ENCODE measurements around the gene PRKACA.
"Not testable (repeated sequence)": the region's sequence is repeated elsewhere in the genome, so short reads cannot be mapped to it uniquely, and the experiment has no call there.

The PRKACA gene

GRCh38 chr19:14070268-14071050, 47.1 kb downstream of the PRKACA start:
- DNase-seq (ENCODE audit: low read depth): no peak

GRCh38 chr19:14066134-14066533, 51.4 kb downstream of the PRKACA start:
- DNase-seq (ENCODE audit: low read depth): no peak

DNA sequence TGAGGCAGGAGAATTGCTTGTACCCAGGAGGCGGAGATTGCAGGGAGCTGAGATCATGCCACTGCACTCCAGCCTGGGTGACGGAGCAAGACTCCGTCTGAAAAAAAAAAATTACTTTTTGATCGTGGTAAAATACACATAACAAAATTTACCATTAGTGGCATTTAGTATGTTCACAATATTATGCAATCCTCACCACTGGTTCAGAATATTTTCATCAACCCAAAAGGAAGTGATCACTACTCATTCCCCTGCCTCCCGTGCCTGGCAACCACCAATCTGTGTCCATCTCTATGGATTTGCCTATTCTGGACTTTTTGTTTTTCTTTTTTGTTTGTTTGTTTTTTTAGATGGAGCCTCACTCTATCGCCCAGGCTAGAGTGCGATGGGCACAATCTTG, 54.5 kb downstream of the PRKACA start:
- DNase-seq (ENCODE audit: low read depth): no peak

GRCh38 chr19:14062558-14062855, 55.1 kb downstream of the PRKACA start:
- DNase-seq (ENCODE audit: low read depth): no peak

DNA sequence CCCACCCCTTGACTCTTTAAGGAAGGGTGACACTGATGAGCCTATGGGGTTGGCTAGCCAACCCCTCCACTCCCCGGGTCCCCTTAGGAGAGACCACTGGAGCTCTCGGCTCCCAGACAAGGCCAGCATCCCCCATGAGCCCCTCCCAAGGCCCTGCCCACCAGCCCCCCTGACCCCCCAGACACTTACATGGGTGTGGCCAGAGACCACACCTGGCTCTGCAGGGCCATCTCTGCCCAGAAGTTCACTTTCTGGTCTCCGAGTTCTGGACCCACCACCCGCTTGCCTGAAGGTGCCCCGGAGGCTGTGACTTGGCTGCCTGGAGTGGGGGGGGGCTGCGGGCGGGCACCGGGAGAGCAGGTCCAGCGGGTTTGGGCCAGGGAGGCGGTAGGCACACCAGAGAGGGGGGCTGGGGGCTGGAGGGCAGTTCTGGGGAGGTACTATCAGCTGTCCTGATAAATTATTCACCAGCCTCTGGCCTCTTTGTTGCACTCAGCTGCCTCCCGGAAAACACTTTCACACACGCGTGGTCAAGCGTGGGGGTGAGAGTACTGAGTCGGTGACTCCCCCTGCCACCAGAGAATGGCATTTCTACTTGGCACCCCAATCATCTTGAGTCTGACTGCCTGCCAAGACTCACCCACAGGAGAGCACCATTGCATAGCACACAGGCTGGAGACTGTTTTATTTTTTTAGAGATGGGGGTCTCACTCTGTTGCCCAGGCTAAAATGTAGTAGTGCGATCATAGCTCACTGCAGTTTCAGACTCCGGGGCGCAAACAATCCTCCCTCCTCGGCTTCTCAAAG, 55.6 kb downstream of the PRKACA start, which contains the start of gene PALM3:
TSS of gene PALM3 (minus strand) at position 326 of the 807 bp plus-strand sequence. CDS start at position 230, 96 bp downstream.
- DNase-seq (ENCODE audit: low read depth): no peak

DNA sequence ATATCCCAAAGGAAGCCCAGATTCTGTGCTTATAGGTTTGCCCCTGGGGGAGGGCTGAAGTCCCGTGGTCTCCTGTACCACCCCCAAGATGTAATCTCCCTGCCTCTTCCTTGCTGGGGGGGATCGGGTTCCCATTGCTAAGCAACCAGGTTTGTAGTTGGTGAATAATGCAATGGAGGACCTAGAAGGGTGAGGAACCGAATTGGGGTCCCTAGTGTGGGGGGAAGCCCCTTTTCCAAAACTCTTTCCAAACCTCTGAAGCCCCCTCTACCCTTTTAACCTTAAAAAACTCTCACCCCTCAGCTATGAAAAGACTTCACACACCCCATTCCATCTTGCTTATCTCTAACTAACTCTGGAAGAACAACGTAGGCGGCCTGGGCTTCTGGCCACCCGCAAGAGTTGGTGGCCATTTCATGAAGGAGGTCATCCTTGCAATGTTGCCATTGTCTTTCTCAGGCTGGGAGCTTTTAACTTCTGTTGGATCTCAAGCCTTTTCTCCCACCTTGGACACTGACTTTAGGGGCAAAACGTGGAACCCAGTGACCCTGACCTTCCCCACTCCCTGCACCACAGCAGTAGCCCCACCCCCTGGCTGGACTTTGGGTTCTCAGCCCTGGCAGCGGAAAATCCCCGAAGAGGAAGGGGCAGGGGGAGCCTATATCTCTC, 56.3 kb downstream of the PRKACA start:
- no peak for DNase-seq (ENCODE audit: low read depth)

DNA sequence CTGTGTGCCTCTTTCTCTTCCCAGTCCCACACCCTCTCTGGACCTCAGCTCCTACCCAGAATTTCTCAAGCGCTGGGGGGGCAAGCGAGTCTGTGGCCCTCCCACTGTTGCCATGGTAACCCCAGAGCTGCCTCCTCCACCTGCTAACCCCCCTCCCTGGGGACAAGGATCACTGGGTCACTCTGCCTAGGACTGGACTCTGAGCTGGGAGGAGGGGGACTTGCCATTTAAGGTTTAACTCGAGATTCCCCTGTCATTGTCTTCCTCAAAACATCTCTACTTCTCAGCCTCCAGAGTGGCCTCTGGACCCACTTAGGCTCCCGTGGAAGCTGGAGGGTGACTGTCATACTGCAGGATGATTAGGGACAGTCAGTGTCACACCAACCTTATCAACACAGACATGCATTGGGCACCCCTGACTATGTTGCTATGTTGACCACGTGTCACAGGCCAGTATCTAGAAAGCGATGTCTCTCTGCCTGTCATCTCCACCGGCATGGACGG, 57.9 kb downstream of the PRKACA start:
- no peak for DNase-seq (ENCODE audit: low read depth)

GRCh38 chr19:14059093-14059480, 58.5 kb downstream of the PRKACA start:
- DNase-seq (ENCODE audit: low read depth): no peak

- no peak for DNase-seq (ENCODE audit: low read depth)
Observed at GRCh38 chr19:14058182-14059092, 59.1 kb downstream of the PRKACA start.

- no peak for DNase-seq (ENCODE audit: low read depth)
Observed at GRCh38 chr19:14056741-14057356, 60.7 kb downstream of the PRKACA start.

DNA sequence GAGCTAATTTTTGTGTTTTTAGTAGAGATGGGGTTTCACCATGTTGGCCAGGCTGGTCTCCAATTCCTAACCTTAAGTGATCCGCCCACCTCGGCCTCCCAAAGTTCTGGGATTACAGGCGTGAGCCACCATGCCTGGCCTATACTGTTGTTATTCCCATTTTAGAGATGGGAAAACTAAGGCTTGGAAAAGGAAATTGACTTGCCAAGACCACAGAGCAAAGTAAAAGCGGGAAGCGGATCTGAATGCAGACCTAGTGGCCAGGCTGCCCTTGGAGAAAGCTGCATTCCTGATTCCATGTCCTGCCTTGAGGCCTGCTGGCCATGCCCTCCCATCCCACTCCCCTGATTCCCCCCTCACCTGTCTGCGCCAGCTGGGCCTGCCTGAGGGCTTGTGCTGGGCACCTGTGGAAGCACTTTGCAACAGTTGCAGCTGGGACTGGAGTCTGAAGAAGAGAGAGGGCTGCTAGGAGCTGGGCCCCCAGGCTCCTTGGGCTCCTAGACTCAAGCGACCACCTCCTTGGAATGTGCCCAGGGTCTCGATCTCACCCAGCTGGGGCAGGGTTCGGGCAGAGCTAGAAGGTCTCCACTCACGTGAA, 61.4 kb downstream of the PRKACA start:
- DNase-seq (ENCODE audit: low read depth): no peak

- no peak for DNase-seq (ENCODE audit: low read depth)
Observed at GRCh38 chr19:14055396-14055795, 62.2 kb downstream of the PRKACA start.

- no peak for DNase-seq (ENCODE audit: low read depth)
Observed at GRCh38 chr19:14054721-14055120, 62.8 kb downstream of the PRKACA start.

DNA sequence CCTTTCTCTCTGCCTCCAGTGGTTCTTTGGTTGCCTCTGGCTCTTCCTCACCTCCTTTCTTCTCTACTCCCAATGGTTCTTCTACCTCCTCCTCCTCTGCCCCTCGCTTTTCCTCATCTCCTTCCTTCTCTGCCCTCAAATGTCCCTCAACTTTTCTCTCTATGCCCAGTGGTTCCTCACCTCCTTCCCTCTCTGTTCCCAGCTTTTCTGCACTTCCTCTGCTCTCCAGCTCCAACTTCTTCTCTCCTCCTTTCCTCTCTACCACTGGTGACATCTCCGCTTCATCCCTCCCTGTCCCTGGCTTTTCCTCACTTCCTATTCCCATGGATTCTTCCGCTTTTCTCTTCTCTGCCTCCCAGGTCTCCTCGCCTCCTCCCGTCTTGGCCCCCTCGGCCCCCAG, 63.5 kb downstream of the PRKACA start:
- DNase-seq (ENCODE audit: low read depth): no peak

GRCh38 chr19:14053500-14053899, 64.1 kb downstream of the PRKACA start:
- DNase-seq (ENCODE audit: low read depth): no peak

- DNase-seq (ENCODE audit: low read depth): no peak
Observed at GRCh38 chr19:14053032-14053431, 64.5 kb downstream of the PRKACA start.

DNA sequence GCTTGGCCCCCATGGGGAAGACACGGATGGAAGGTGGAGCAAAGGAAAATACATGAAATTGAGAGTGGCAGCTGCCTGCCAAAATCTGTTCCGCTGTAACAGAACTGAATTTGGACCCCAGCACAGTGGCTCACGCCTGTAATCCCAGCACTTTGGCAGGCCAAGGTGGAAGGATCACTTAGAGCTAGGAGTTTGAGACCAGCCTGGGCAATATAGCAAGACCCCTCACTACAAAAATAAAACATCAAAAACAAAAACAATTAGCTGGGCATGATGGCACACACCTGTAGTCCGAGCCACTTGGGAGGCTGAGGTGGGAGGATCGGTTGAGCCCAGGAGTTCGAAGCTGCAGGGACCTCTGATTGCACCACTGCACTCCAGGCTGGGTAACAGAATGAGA, 65.1 kb downstream of the PRKACA start:
- no peak for DNase-seq (ENCODE audit: low read depth)

GRCh38 chr19:14051980-14052379, 65.6 kb downstream of the PRKACA start:
- DNase-seq (ENCODE audit: low read depth): no peak

- not testable (repeated sequence) for DNase-seq (ENCODE audit: low read depth)
Observed at GRCh38 chr19:14050961-14051360, 66.6 kb downstream of the PRKACA start.

- DNase-seq (ENCODE audit: low read depth): no peak
Observed at GRCh38 chr19:14050512-14050911, 67.0 kb downstream of the PRKACA start.

Measured in T follicular helper cell (primary cell).